ENCODE measurements around the gene BNC2.
"Not testable (repeated sequence)": the region's sequence is repeated elsewhere in the genome, so short reads cannot be mapped to it uniquely, and the experiment has no call there.

The BNC2 gene

GRCh38 chr9:16543686-16544085, 326.8 kb downstream of the BNC2 start:
- H3K36me3 ChIP-seq (ENCODE audit: control insufficient read depth in 2 of 2, insufficient read depth in 2 of 2, low read length in 2 of 2) = no peaks in the 10 kb centered on the region
- no peak overlapping the region for H3K4me3 ChIP-seq (ENCODE audit: low read length in 2 of 2)
- peaks cover 0 to 2% of the 10 kb centered on the region in 2 donors for H3K4me1 ChIP-seq (ENCODE audit: control insufficient read depth in 2 of 2, insufficient read depth in 2 of 2, low read length in 2 of 2)
- no peaks in the 10 kb centered on the region for H3K27me3 ChIP-seq (ENCODE audit: control insufficient read depth in 2 of 2, insufficient read depth in 2 of 2, low read length in 2 of 2)
- H3K9me3 ChIP-seq (ENCODE audit: control insufficient read depth in 2 of 2, low read length in 2 of 2) = no peaks in the 10 kb centered on the region
- H3K9ac ChIP-seq (ENCODE audit: low read depth in 1 of 2, low read length in 2 of 2) = no peak overlapping the region
- H3K27ac ChIP-seq (ENCODE audit: low read depth in 2 of 2, low read length in 2 of 2) = no peak overlapping the region

- Histone ChIP-seq H3K27me3 (ENCODE audit: control insufficient read depth in 2 of 2, insufficient read depth in 2 of 2, low read length in 2 of 2) (no peaks in the 10 kb centered on the region), H3K4me3 (ENCODE audit: low read length in 2 of 2) (no peak overlapping the region), H3K4me1 (ENCODE audit: control insufficient read depth in 2 of 2, insufficient read depth in 2 of 2, low read length in 2 of 2) (peaks cover 0 to 2% of the 10 kb centered on the region in 2 donors), H3K9ac (ENCODE audit: low read depth in 1 of 2, low read length in 2 of 2) (no peak overlapping the region), H3K36me3 (ENCODE audit: control insufficient read depth in 2 of 2, insufficient read depth in 2 of 2, low read length in 2 of 2) (no peaks in the 10 kb centered on the region), H3K9me3 (ENCODE audit: control insufficient read depth in 2 of 2, low read length in 2 of 2) (no peaks in the 10 kb centered on the region), H3K27ac (ENCODE audit: low read depth in 2 of 2, low read length in 2 of 2) (no peak overlapping the region)
Observed at GRCh38 chr9:16543225-16543624, 327.2 kb downstream of the BNC2 start.

GRCh38 chr9:16542290-16542689, 328.2 kb downstream of the BNC2 start:
- Histone ChIP-seq H3K4me3 (ENCODE audit: low read length in 2 of 2) (no peak overlapping the region), H3K27me3 (ENCODE audit: control insufficient read depth in 2 of 2, insufficient read depth in 2 of 2, low read length in 2 of 2) (no peaks in the 10 kb centered on the region), H3K4me1 (ENCODE audit: control insufficient read depth in 2 of 2, insufficient read depth in 2 of 2, low read length in 2 of 2) (peaks cover 0 to 2% of the 10 kb centered on the region in 2 donors), H3K27ac (ENCODE audit: low read depth in 2 of 2, low read length in 2 of 2) (no peak overlapping the region), H3K9me3 (ENCODE audit: control insufficient read depth in 2 of 2, low read length in 2 of 2) (no peaks in the 10 kb centered on the region), H3K9ac (ENCODE audit: low read depth in 1 of 2, low read length in 2 of 2) (no peak overlapping the region), H3K36me3 (ENCODE audit: control insufficient read depth in 2 of 2, insufficient read depth in 2 of 2, low read length in 2 of 2) (no peaks in the 10 kb centered on the region)

- no peaks in the 10 kb centered on the region for H3K36me3 ChIP-seq (ENCODE audit: control insufficient read depth in 2 of 2, insufficient read depth in 2 of 2, low read length in 2 of 2)
- H3K4me1 ChIP-seq (ENCODE audit: control insufficient read depth in 2 of 2, insufficient read depth in 2 of 2, low read length in 2 of 2) = no peaks in the 10 kb centered on the region
- H3K27me3 ChIP-seq (ENCODE audit: control insufficient read depth in 2 of 2, insufficient read depth in 2 of 2, low read length in 2 of 2) = no peaks in the 10 kb centered on the region
- H3K4me3 ChIP-seq (ENCODE audit: low read length in 2 of 2) = no peak overlapping the region
- H3K27ac ChIP-seq (ENCODE audit: low read depth in 2 of 2, low read length in 2 of 2) = no peak overlapping the region
- H3K9me3 ChIP-seq (ENCODE audit: control insufficient read depth in 2 of 2, low read length in 2 of 2) = no peaks in the 10 kb centered on the region
- H3K9ac ChIP-seq (ENCODE audit: low read depth in 1 of 2, low read length in 2 of 2) = no peak overlapping the region
Observed at GRCh38 chr9:16540743-16541613, 329.5 kb downstream of the BNC2 start.

GRCh38 chr9:16539626-16540025, 330.8 kb downstream of the BNC2 start:
- H3K4me3 ChIP-seq (ENCODE audit: low read length in 2 of 2); H3K36me3 ChIP-seq (ENCODE audit: control insufficient read depth in 2 of 2, insufficient read depth in 2 of 2, low read length in 2 of 2); H3K9me3 ChIP-seq (ENCODE audit: control insufficient read depth in 2 of 2, low read length in 2 of 2); H3K27me3 ChIP-seq (ENCODE audit: control insufficient read depth in 2 of 2, insufficient read depth in 2 of 2, low read length in 2 of 2); H3K4me1 ChIP-seq (ENCODE audit: control insufficient read depth in 2 of 2, insufficient read depth in 2 of 2, low read length in 2 of 2); H3K27ac ChIP-seq (ENCODE audit: low read depth in 2 of 2, low read length in 2 of 2); H3K9ac ChIP-seq (ENCODE audit: low read depth in 1 of 2, low read length in 2 of 2): not testable (repeated sequence)

GRCh38 chr9:16535555-16535954, 334.9 kb downstream of the BNC2 start:
- Histone ChIP-seq H3K4me3 (ENCODE audit: low read length in 2 of 2) (no peak overlapping the region), H3K27ac (ENCODE audit: low read depth in 2 of 2, low read length in 2 of 2) (no peak overlapping the region), H3K9ac (ENCODE audit: low read depth in 1 of 2, low read length in 2 of 2) (no peak overlapping the region), H3K4me1 (ENCODE audit: control insufficient read depth in 2 of 2, insufficient read depth in 2 of 2, low read length in 2 of 2) (no peaks in the 10 kb centered on the region), H3K27me3 (ENCODE audit: control insufficient read depth in 2 of 2, insufficient read depth in 2 of 2, low read length in 2 of 2) (no peaks in the 10 kb centered on the region), H3K9me3 (ENCODE audit: control insufficient read depth in 2 of 2, low read length in 2 of 2) (no peaks in the 10 kb centered on the region), H3K36me3 (ENCODE audit: control insufficient read depth in 2 of 2, insufficient read depth in 2 of 2, low read length in 2 of 2) (no peaks in the 10 kb centered on the region)

- Histone ChIP-seq H3K27ac (ENCODE audit: low read depth in 2 of 2, low read length in 2 of 2) (no peak overlapping the region), H3K4me3 (ENCODE audit: low read length in 2 of 2) (no peak overlapping the region), H3K9me3 (ENCODE audit: control insufficient read depth in 2 of 2, low read length in 2 of 2) (no peaks in the 10 kb centered on the region), H3K36me3 (ENCODE audit: control insufficient read depth in 2 of 2, insufficient read depth in 2 of 2, low read length in 2 of 2) (no peaks in the 10 kb centered on the region), H3K4me1 (ENCODE audit: control insufficient read depth in 2 of 2, insufficient read depth in 2 of 2, low read length in 2 of 2) (no peaks in the 10 kb centered on the region), H3K27me3 (ENCODE audit: control insufficient read depth in 2 of 2, insufficient read depth in 2 of 2, low read length in 2 of 2) (no peaks in the 10 kb centered on the region), H3K9ac (ENCODE audit: low read depth in 1 of 2, low read length in 2 of 2) (no peak overlapping the region)
Observed at GRCh38 chr9:16532681-16533450, 337.6 kb downstream of the BNC2 start.

- H3K4me3 ChIP-seq (ENCODE audit: low read length in 2 of 2) = no peak overlapping the region
- H3K9me3 ChIP-seq (ENCODE audit: control insufficient read depth in 2 of 2, low read length in 2 of 2) = no peaks in the 10 kb centered on the region
- no peak overlapping the region for H3K27ac ChIP-seq (ENCODE audit: low read depth in 2 of 2, low read length in 2 of 2)
- H3K27me3 ChIP-seq (ENCODE audit: control insufficient read depth in 2 of 2, insufficient read depth in 2 of 2, low read length in 2 of 2) = no peaks in the 10 kb centered on the region
- H3K4me1 ChIP-seq (ENCODE audit: control insufficient read depth in 2 of 2, insufficient read depth in 2 of 2, low read length in 2 of 2) = no peaks in the 10 kb centered on the region
- H3K36me3 ChIP-seq (ENCODE audit: control insufficient read depth in 2 of 2, insufficient read depth in 2 of 2, low read length in 2 of 2) = no peaks in the 10 kb centered on the region
- no peak overlapping the region for H3K9ac ChIP-seq (ENCODE audit: low read depth in 1 of 2, low read length in 2 of 2)
Observed at GRCh38 chr9:16532272-16532671, 338.2 kb downstream of the BNC2 start.

- no peak overlapping the region for H3K9ac ChIP-seq (ENCODE audit: low read depth in 1 of 2, low read length in 2 of 2)
- H3K4me3 ChIP-seq (ENCODE audit: low read length in 2 of 2) = no peak overlapping the region
- H3K9me3 ChIP-seq (ENCODE audit: control insufficient read depth in 2 of 2, low read length in 2 of 2) = no peaks in the 10 kb centered on the region
- no peak overlapping the region for H3K27ac ChIP-seq (ENCODE audit: low read depth in 2 of 2, low read length in 2 of 2)
- no peaks in the 10 kb centered on the region for H3K36me3 ChIP-seq (ENCODE audit: control insufficient read depth in 2 of 2, insufficient read depth in 2 of 2, low read length in 2 of 2)
- no peaks in the 10 kb centered on the region for H3K4me1 ChIP-seq (ENCODE audit: control insufficient read depth in 2 of 2, insufficient read depth in 2 of 2, low read length in 2 of 2)
- H3K27me3 ChIP-seq (ENCODE audit: control insufficient read depth in 2 of 2, insufficient read depth in 2 of 2, low read length in 2 of 2) = no peaks in the 10 kb centered on the region
Observed at GRCh38 chr9:16530669-16531642, 339.5 kb downstream of the BNC2 start.

Measured in mucosa of rectum (tissue), 2 donors.